ENCODE data around the gene ST7.

- TF ChIP-seq, protein P1, sequence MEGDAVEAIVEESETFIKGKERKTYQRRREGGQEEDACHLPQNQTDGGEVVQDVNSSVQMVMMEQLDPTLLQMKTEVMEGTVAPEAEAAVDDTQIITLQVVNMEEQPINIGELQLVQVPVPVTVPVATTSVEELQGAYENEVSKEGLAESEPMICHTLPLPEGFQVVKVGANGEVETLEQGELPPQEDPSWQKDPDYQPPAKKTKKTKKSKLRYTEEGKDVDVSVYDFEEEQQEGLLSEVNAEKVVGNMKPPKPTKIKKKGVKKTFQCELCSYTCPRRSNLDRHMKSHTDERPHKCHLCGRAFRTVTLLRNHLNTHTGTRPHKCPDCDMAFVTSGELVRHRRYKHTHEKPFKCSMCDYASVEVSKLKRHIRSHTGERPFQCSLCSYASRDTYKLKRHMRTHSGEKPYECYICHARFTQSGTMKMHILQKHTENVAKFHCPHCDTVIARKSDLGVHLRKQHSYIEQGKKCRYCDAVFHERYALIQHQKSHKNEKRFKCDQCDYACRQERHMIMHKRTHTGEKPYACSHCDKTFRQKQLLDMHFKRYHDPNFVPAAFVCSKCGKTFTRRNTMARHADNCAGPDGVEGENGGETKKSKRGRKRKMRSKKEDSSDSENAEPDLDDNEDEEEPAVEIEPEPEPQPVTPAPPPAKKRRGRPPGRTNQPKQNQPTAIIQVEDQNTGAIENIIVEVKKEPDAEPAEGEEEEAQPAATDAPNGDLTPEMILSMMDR (IDR thresholded peaks at IDR 0.05; ENCODE audit: low read depth, low read length): no peak
- no peak for TF ChIP-seq POLR2A (IDR thresholded peaks at IDR 0.05; ENCODE audit: extremely low read depth, insufficient read length)
- TF ChIP-seq MAX (IDR thresholded peaks at IDR 0.05; ENCODE audit: low read depth, low read length): no peak
Observed at GRCh38 chr7:116977172-116977571, 23.9 kb downstream of the ST7 start.
